Peyer's patch (tissue), 4 donors: ENCODE measurements around the gene PDGFC. TPM values are rescaled to one million over a fixed set of nuclear protein-coding genes. Genes with fewer than 3 reads are reported as not detected.

Experiments
- DNase-seq, 3 donors: peaks; one replicate each; pipeline ENCODE4 v3.0.0-alpha.2; 2017 to 2019
- H3K27ac ChIP-seq, 4 donors: fragments of 200-600 bp; sonication (generic); one replicate each; pipeline ENCODE4 v1.5.1; 2016 to 2019
- H3K27me3 ChIP-seq, 2 donors: fragments of 200-600 bp; sonication (generic); one replicate each; pipeline ENCODE4 v1.5.1; 2019
- H3K36me3 ChIP-seq, 3 donors: fragments of 200-600 bp; sonication (generic); one replicate each; pipeline ENCODE4 v1.5.1; 2016 to 2019
- H3K4me1 ChIP-seq, 4 donors: fragments of 200-600 bp; sonication (generic); one replicate each; pipeline ENCODE4 v1.5.1; 2016 to 2019
- H3K4me3 ChIP-seq, 4 donors: fragments of 200-600 bp; sonication (generic); 1 replicate in 3 of 4; 2 replicates in 1 of 4; pipeline ENCODE4 v1.5.1; 2016 to 2019; ENCODE audit warnings: mild to moderate bottlenecking in 1 of 4
- H3K9me3 ChIP-seq, 4 donors: fragments of 200-600 bp; sonication (generic); one replicate each; pipeline ENCODE4 v1.5.1; 2016 to 2019; ENCODE audit warnings: mild to moderate bottlenecking in 1 of 4
- POLR2A ChIP-seq, 2 donors: fragments of 450-650 bp; IDR thresholded peaks; one replicate each; pipeline ENCODE4 v1.5.1; 2017; ENCODE audit warnings: antibody characterized with exemption in 2 of 2, mild to moderate bottlenecking in 2 of 2, moderate library complexity in 2 of 2
- total RNA-seq, 4 donors: library from RNA; depleted of rRNA; stranded (reverse); fragments of >200 nt; gene quantifications; one replicate each; pipeline ENCODE4 v1.1.0, GENCODE V29; 2016
- TF ChIP-seq, protein P1 (sequence below), 6 experiments: fragments of 450-650 bp in 4 of 6; fragments of 200-600 bp in 2 of 6; sonication (generic) in 1 of 6; IDR thresholded peaks; one replicate each; pipeline ENCODE4 v1.5.1; 2017 to 2019; ENCODE audit warnings: antibody characterized with exemption in 6 of 6, mild to moderate bottlenecking in 3 of 6, moderate library complexity in 1 of 6

Gene PDGFC
- total RNA-seq, 4 donors from 2014 or later: 4.4 to 17.3 (median 11.5) TPM

DNA sequence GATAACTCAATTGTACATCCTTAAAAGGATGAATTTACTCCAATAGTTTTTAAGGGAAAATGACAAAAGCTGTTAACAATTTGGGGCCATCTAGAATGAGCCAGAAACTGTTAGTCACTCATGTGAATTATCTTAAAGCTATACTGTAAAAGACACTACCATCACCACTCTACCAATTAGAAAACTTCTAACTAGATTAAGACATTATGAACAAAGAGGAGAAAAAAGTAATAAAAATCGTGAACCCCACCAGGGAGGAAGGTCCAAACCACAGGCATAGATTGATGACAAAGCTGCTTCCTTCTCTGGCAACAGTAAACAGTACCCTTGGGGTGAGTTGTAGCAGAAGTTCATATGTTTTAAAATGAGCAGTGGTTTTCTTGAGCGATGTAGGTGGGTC is 106.1 kb downstream of the PDGFC start:
- no peak for DNase-seq
- H3K36me3 ChIP-seq: no peaks in the 10 kb centered on the region
- H3K9me3 ChIP-seq: no peaks in the 10 kb centered on the region
- no peak overlapping the region for H3K4me3 ChIP-seq
- H3K27me3 ChIP-seq: no peaks in the 10 kb centered on the region
- H3K27ac ChIP-seq: no peak overlapping the region
- TF ChIP-seq, protein P1, sequence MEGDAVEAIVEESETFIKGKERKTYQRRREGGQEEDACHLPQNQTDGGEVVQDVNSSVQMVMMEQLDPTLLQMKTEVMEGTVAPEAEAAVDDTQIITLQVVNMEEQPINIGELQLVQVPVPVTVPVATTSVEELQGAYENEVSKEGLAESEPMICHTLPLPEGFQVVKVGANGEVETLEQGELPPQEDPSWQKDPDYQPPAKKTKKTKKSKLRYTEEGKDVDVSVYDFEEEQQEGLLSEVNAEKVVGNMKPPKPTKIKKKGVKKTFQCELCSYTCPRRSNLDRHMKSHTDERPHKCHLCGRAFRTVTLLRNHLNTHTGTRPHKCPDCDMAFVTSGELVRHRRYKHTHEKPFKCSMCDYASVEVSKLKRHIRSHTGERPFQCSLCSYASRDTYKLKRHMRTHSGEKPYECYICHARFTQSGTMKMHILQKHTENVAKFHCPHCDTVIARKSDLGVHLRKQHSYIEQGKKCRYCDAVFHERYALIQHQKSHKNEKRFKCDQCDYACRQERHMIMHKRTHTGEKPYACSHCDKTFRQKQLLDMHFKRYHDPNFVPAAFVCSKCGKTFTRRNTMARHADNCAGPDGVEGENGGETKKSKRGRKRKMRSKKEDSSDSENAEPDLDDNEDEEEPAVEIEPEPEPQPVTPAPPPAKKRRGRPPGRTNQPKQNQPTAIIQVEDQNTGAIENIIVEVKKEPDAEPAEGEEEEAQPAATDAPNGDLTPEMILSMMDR (IDR thresholded peaks at IDR 0.05): no peak
- TF ChIP-seq POLR2A (IDR thresholded peaks at IDR 0.05): no peak
- H3K4me1 ChIP-seq: no peaks in the 10 kb centered on the region

GRCh38 chr4:156858071-156858470 is 113.5 kb downstream of the PDGFC start:
- Histone ChIP-seq H3K4me1 (no peaks in the 10 kb centered on the region), H3K9me3 (no peaks in the 10 kb centered on the region), H3K27me3 (no peaks in the 10 kb centered on the region), H3K4me3 (no peak overlapping the region), H3K27ac (no peak overlapping the region), H3K36me3 (no peaks in the 10 kb centered on the region)
- no peak for TF ChIP-seq POLR2A (IDR thresholded peaks at IDR 0.05)
- TF ChIP-seq, protein P1 (IDR thresholded peaks at IDR 0.05): no peak
- no peak for DNase-seq

DNA sequence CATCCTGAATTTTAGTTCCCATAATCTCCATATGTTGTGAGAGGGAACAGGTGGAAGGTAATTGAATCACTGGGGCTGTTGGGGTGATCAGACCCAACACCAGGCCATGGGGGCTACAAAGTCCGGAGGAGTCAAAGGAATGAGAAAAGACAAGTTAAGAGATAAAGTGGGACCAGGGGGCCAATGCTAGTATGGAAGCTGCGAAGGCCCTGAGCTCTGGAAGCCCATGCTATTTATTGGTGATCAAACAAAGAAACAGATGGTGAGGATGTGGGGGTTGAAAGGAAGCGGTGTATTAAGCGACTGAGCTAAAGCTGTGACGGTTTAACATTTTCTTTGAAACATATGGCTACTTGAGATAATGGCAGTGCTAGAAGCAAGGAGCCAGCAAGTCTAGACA is 132.8 kb downstream of the PDGFC start:
- no peak overlapping the region for H3K4me3 ChIP-seq
- H3K4me1 ChIP-seq: no peaks in the 10 kb centered on the region
- H3K36me3 ChIP-seq: no peaks in the 10 kb centered on the region
- H3K27ac ChIP-seq: no peak overlapping the region
- DNase-seq: no peak
- TF ChIP-seq, protein P1 (IDR thresholded peaks at IDR 0.05): no peak
- no peak for TF ChIP-seq POLR2A (IDR thresholded peaks at IDR 0.05)
- peaks cover 0 to 21% (median 2%) of the 10 kb centered on the region in 4 donors for H3K9me3 ChIP-seq
- H3K27me3 ChIP-seq: no peaks in the 10 kb centered on the region

DNA sequence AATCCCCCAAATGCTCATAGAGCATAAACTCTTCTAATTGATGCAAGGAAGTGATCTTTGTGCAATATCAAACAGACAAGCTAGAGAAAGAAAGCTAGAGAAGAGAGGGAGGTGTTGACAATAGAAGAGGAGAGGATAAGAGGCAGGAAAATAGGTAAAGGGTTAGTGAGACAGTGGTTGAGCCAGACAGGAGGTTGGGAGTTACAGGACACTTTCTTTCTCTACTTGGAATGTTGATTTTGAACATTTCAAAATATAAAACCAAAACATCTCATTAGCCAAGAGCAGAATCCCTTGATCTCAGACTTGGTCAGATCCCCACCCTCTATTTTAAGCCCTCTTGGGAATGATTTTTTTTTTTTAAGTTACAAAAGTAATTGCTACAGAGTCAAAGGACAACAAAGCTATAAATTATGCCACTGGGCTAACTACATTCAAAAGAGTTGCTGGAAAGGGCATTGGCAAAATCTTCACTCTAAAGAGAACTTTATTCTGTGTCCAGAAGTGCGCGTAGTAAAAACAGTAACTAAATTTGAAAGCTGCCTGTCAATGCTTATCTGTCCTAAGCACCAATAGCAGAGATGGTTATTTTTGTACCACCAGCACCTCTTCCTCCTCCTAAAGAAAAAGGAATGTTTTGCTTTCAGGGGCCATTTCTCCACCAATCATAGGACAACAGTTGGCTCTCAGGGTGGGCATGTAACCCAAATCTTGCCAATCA is 133.8 kb downstream of the PDGFC start:
- Histone ChIP-seq H3K9me3 (peaks cover 0 to 21% (median 2%) of the 10 kb centered on the region in 4 donors), H3K27me3 (no peaks in the 10 kb centered on the region), H3K4me1 (no peaks in the 10 kb centered on the region), H3K4me3 (no peak overlapping the region), H3K27ac (no peak overlapping the region), H3K36me3 (no peaks in the 10 kb centered on the region)
- no peak for DNase-seq
- TF ChIP-seq, protein P1 (IDR thresholded peaks at IDR 0.05): no peak
- no peak for TF ChIP-seq POLR2A (IDR thresholded peaks at IDR 0.05)

DNA sequence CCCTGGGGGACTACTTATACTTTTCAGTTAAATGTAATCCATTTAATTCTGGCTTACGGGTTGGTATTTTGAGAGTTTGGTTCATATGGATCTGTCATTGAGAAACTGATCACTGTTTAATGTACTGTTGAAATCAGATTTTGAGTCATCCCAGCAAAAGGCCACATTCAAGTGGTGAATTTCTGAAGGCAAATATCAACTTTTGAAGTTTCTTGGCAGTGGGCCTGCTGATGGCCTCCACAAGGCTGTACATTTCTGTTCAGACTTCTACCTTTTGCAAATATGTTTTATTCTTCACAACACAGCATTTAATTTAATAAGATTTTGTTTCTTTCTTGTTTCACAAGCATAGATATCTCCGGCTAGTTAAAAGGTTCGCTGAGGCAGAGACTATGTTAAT is 138.7 kb downstream of the PDGFC start:
- H3K9me3 ChIP-seq: peaks cover 0 to 4% (median 0%) of the 10 kb centered on the region in 4 donors
- H3K27ac ChIP-seq: no peak overlapping the region
- no peak for DNase-seq
- no peak overlapping the region for H3K4me3 ChIP-seq
- H3K27me3 ChIP-seq: no peaks in the 10 kb centered on the region
- H3K4me1 ChIP-seq: no peaks in the 10 kb centered on the region
- TF ChIP-seq, protein P1 (IDR thresholded peaks at IDR 0.05): no peak
- no peaks in the 10 kb centered on the region for H3K36me3 ChIP-seq
